Measurements from ENCODE around the gene GEN1.

The GEN1 gene

GRCh38 chr2:17753803-17754663 lies at the start of gene GEN1, which contains the start of gene SMC6:
GEN1 (plus strand) TSS chr2:17754138; CDS start chr2:17759944, 5,806 bp downstream.
SMC6 (minus strand) TSS chr2:17753810; CDS start chr2:17745946, 7,864 bp downstream.
- no peaks in the 10 kb centered on the region for H3K27me3 ChIP-seq
- TF ChIP-seq Cebpa-rat (IDR thresholded peaks at IDR 0.05): no peak

GRCh38 chr2:17706845-17707244 lies 47.1 kb upstream of the GEN1 start:
- H3K4me2 ChIP-seq: no peak overlapping the region
- peaks cover 71% of the 10 kb centered on the region for H3K36me3 ChIP-seq

More at GRCh38 chr2:17753803-17754663, at the start of gene GEN1, which contains the start of gene SMC6:
- Histone ChIP-seq H3K27ac (peak within 1 kb of the TSS; percentile 96), H4K20me1 (no peaks in the 10 kb centered on the region), H3K4me1 (peaks cover 82% of the 10 kb centered on the region), H3K4me2 (peak within 1 kb of the TSS; percentile 90), H3K9me3 (no peaks in the 10 kb centered on the region), H3K4me3 (peak within 1 kb of the TSS; percentile 95), H3K9ac (peak within 1 kb of the TSS; percentile 93), H3K36me3 (no peaks in the 10 kb centered on the region)

GRCh38 chr2:17708501-17708900 lies 45.4 kb upstream of the GEN1 start:
- no peak overlapping the region for H3K4me3 ChIP-seq
- no peak for TF ChIP-seq Cebpa-rat (IDR thresholded peaks at IDR 0.05)
- H3K4me2 ChIP-seq: no peak overlapping the region
- H3K4me1 ChIP-seq: no peaks in the 10 kb centered on the region
- H3K9me3 ChIP-seq: no peaks in the 10 kb centered on the region
- H3K9ac ChIP-seq: no peak overlapping the region
- H3K27me3 ChIP-seq: no peaks in the 10 kb centered on the region
- no peaks in the 10 kb centered on the region for H4K20me1 ChIP-seq
- H3K27ac ChIP-seq: no peak overlapping the region
- H3K36me3 ChIP-seq: peaks cover 74% of the 10 kb centered on the region

More at GRCh38 chr2:17706845-17707244, 47.1 kb upstream of the GEN1 start:
- no peaks in the 10 kb centered on the region for H4K20me1 ChIP-seq
- H3K4me1 ChIP-seq: no peaks in the 10 kb centered on the region
- H3K27me3 ChIP-seq: no peaks in the 10 kb centered on the region
- peaks cover 6% of the 10 kb centered on the region for H3K9me3 ChIP-seq
- no peak overlapping the region for H3K27ac ChIP-seq
- no peak for TF ChIP-seq Cebpa-rat (IDR thresholded peaks at IDR 0.05)
- no peak overlapping the region for H3K9ac ChIP-seq
- no peak overlapping the region for H3K4me3 ChIP-seq

GRCh38 chr2:17709897-17710296 lies 44.0 kb upstream of the GEN1 start:
- no peak for TF ChIP-seq Cebpa-rat (IDR thresholded peaks at IDR 0.05)
- H3K9me3 ChIP-seq: no peaks in the 10 kb centered on the region
- H3K9ac ChIP-seq: no peak overlapping the region
- no peaks in the 10 kb centered on the region for H3K27me3 ChIP-seq
- H3K4me1 ChIP-seq: no peaks in the 10 kb centered on the region
- no peak overlapping the region for H3K4me2 ChIP-seq
- H4K20me1 ChIP-seq: no peaks in the 10 kb centered on the region
- H3K27ac ChIP-seq: no peak overlapping the region
- H3K36me3 ChIP-seq: peaks cover 75% of the 10 kb centered on the region
- H3K4me3 ChIP-seq: no peak overlapping the region

GRCh38 chr2:17710547-17711248 lies 43.2 kb upstream of the GEN1 start:
- no peak overlapping the region for H3K4me2 ChIP-seq
- H3K9me3 ChIP-seq: no peaks in the 10 kb centered on the region
- H3K27me3 ChIP-seq: no peaks in the 10 kb centered on the region
- TF ChIP-seq Cebpa-rat (IDR thresholded peaks at IDR 0.05): no peak
- H3K4me3 ChIP-seq: no peak overlapping the region
- peaks cover 74% of the 10 kb centered on the region for H3K36me3 ChIP-seq
- no peak overlapping the region for H3K27ac ChIP-seq
- no peaks in the 10 kb centered on the region for H3K4me1 ChIP-seq
- H3K9ac ChIP-seq: no peak overlapping the region
- H4K20me1 ChIP-seq: no peaks in the 10 kb centered on the region

- Histone ChIP-seq H3K36me3 (peaks cover 84% of the 10 kb centered on the region), H4K20me1 (no peaks in the 10 kb centered on the region), H3K27ac (no peak overlapping the region), H3K9me3 (no peaks in the 10 kb centered on the region), H3K4me2 (no peak overlapping the region), H3K9ac (no peak overlapping the region), H3K27me3 (no peaks in the 10 kb centered on the region), H3K4me3 (no peak overlapping the region), H3K4me1 (no peaks in the 10 kb centered on the region)
- TF ChIP-seq Cebpa-rat (IDR thresholded peaks at IDR 0.05): no peak
These were observed 40.6 kb upstream of the GEN1 start for GRCh38 chr2:17713291-17713690.

GRCh38 chr2:17717666-17718065 lies 36.3 kb upstream of the GEN1 start:
- H3K9ac ChIP-seq: no peak overlapping the region
- H3K27ac ChIP-seq: no peak overlapping the region
- no peak for TF ChIP-seq Cebpa-rat (IDR thresholded peaks at IDR 0.05)
- no peaks in the 10 kb centered on the region for H3K9me3 ChIP-seq
- H3K4me3 ChIP-seq: no peak overlapping the region
- H3K36me3 ChIP-seq: peaks cover 89% of the 10 kb centered on the region
- H3K27me3 ChIP-seq: no peaks in the 10 kb centered on the region
- no peaks in the 10 kb centered on the region for H3K4me1 ChIP-seq
- H3K4me2 ChIP-seq: no peak overlapping the region
- H4K20me1 ChIP-seq: no peaks in the 10 kb centered on the region

- no peaks in the 10 kb centered on the region for H3K9me3 ChIP-seq
- no peak overlapping the region for H3K4me2 ChIP-seq
- no peak for TF ChIP-seq Cebpa-rat (IDR thresholded peaks at IDR 0.05)
- H3K36me3 ChIP-seq: peaks cover 88% of the 10 kb centered on the region
- H3K4me3 ChIP-seq: no peak overlapping the region
- no peaks in the 10 kb centered on the region for H4K20me1 ChIP-seq
- no peaks in the 10 kb centered on the region for H3K4me1 ChIP-seq
- no peak overlapping the region for H3K27ac ChIP-seq
- no peak overlapping the region for H3K9ac ChIP-seq
- H3K27me3 ChIP-seq: no peaks in the 10 kb centered on the region
These were observed 35.2 kb upstream of the GEN1 start for GRCh38 chr2:17718689-17719088.

- H3K27ac ChIP-seq: no peak overlapping the region
- H3K9me3 ChIP-seq: no peaks in the 10 kb centered on the region
- H3K4me3 ChIP-seq: no peak overlapping the region
- H3K36me3 ChIP-seq: peaks cover 84% of the 10 kb centered on the region
- H3K4me2 ChIP-seq: no peak overlapping the region
- no peaks in the 10 kb centered on the region for H3K4me1 ChIP-seq
- no peak for TF ChIP-seq Cebpa-rat (IDR thresholded peaks at IDR 0.05)
- H4K20me1 ChIP-seq: no peaks in the 10 kb centered on the region
- H3K27me3 ChIP-seq: no peaks in the 10 kb centered on the region
- H3K9ac ChIP-seq: no peak overlapping the region
These were observed 34.2 kb upstream of the GEN1 start for GRCh38 chr2:17719562-17720371.

Measured in BLaER1 (cell line).